Activated naive CD4-positive, alpha-beta T cell treated with Interleukin-2 at 50 U/mL for 16 hours (primary cell): ENCODE data around the gene SUN2.

ENCODE experiments used
- DNase-seq: peaks from one replicate; pipeline ENCODE4 v3.0.0-alpha.2; 2020

SUN2 gene

DNA sequence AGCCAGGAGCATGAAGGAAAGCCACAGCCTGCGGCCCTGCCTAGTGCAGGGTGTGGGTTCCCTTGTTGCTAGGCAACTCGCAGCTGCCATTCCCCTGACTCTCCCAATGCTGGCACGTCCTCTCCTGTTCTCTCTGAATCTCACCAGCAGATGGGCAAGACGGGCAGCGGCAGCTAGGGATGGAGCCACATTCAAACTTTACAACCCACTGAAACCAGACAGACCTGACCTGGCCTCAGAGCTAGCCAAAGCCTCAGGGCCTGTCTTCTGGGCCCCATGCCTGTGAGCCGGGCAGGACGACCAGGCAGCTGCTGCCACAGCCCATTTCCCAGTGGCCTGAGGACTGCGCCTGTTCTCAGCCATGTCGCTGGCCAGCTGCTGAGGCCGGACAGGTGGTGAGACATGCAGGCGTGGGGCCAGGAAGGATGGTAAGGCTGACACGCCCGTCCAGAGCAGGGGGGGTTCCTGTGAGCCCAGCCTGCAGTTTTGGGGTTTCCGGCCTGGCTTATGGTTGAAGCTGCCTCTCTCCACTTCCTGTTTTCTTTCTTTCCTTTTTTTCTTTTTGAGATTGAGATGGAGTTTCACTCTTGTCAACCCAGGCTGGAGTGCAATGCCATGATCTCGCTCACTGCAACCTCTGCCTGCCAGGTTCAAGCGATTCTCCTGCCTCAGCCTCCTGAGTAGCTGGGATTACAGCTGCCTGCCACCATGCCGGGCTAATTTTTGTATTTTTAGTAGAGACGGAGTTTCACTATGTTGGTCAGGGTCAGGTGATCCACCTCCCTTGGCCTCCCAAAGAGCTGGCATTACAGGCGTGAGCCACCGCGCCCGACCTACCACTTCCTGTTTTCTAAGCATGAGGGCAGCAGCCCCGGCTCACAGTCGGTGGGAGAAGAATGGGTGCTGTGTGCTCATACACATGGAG, 4.1 kb downstream of the SUN2 start:
- peak; percentile 62 for DNase-seq

DNA sequence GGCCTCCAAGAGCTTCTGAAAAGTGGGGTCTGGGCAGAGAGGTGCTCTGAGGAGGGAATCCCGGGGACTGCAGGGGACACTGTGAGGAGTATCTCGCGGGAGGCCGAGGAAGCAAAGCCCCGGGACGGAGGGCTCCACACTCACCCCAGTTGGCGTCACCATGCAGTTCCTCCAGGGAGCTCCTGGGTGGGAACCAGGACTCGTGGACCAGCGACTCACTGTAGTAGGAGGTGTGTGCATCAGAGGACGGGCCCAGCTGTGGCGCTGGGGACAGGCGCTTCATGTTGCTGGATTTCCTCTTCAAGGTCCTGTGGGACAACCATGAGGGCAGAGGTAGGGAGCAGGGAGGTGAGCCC, 4.8 kb downstream of the SUN2 start:
- no peak for DNase-seq

DNA sequence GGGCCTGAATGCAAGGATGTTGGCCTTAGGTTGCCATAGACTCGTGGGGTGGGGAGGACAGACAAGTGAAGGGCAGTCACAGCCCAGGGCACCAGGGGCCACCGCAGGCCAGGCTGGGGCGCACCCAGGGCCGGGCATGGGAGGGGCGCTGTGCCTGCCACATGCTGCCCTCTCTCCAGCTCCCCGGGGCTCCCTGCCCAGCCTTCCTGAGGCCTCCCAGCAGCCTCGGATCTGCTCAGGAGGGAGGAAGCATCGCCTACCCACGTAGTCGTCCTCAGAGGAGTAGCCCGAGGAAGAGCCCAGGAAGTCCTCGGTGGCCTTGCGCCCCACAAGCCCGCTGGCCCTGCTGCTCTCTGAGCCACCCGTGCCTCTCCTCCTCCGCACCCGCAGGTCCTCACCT, 5.2 kb downstream of the SUN2 start:
- DNase-seq: no peak

DNA sequence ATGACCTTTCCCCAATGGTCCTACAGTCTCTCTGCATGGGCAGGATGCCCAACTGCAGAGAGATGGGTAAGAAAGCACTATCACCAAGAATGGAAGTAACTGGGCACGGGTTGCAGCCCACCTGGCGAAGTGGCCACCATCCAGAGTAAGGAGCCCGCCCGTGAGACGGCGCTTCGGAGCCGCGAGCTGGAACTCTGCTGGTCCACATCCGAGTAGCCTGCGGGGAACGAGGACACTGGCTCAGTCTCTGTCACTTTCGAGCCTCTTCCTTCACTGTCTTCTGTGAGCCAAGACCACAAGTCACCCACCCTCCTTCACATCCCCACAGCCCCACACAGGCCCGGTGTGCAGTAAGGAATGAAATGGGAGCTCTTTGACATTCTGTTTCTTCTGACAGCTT, 5.7 kb downstream of the SUN2 start:
- no peak for DNase-seq

DNA sequence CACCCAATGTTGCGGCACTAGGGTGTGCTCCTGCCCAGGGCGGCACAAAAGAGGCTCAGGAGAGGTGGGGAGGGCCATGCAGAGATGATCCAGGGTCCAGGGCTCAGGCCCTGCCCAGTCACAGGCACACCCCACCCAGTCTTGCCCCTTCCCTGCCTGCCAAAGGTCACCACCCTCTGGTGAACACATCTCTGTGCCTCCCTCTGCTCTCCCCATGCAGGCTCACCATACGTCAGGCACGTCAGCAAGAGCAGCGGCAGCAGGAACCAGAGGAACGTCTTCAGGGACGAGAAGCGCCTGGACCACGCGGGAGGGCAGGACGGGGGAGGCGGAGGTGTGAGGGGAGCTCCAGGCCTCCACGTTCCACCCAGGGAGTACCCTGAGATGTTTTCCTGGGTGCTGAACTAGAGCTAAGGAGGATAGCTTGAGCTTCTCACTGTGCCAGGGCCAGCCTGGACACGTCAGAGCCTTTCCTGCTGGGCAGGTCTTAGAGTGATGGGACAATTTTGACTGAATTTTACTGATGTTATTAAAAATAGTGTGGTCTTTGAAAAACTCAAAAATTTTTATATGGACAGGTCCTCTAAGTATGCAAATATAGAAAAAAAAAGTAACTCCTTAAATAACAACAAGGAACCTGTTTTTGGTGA, 7.2 kb downstream of the SUN2 start:
- no peak for DNase-seq

DNA sequence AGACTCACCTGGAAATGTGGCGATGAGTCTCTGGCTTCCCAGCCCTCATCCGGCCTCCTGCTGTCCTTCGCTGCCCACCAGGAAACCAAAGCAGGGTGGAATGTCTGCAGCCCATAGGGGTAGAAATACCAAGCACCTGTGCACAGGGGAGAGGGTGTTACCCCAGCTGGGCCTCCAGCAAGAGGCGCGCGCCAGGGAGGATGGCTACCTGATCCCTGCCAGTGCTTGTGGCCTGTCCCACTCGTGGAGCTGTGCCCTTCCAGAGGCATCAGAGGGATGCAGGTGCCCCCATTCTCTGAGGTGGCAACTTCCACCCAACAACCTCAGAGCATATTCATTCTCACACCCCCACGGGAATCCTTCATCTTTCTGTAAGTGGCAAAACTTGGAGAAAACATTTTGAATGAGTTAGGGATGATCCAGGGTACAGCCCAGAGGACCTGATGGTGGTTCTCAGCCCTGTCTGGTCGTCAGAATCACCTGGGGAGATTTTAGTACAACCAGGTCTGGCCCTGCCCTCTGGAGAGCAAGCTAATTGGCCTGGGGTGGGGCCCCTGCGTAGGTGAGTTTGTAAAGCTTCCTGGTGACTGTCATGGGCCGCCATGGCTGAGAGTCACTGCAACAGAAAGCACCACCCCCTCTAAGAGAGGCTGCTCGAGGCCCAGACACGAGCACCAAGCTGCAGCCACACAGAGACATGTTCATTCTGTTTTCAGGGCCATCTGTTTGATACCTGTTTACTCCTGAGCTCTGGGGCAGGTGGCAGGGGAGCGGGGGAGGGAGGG, 9.9 kb downstream of the SUN2 start:
- DNase-seq: no peak

DNA sequence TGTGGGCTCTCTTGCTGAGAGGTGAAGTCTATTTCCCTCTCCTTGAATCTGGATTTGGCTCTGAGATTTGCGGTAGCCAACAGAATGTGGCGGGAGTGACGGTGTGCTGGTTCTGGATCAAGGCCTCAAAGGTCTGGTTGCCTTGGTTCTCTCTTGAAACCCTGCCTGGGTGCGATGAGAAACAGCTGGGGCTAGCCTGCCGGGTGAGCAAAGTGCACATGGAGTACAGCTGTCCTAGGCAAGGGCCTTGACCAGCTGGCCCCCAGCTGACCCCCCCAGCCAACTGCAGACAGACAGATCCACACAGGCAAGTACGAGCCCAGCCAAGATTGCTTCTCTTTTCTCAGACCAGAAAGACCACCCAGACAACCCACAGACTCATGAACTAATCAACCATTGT, 10.8 kb downstream of the SUN2 start:
- no peak for DNase-seq

DNA sequence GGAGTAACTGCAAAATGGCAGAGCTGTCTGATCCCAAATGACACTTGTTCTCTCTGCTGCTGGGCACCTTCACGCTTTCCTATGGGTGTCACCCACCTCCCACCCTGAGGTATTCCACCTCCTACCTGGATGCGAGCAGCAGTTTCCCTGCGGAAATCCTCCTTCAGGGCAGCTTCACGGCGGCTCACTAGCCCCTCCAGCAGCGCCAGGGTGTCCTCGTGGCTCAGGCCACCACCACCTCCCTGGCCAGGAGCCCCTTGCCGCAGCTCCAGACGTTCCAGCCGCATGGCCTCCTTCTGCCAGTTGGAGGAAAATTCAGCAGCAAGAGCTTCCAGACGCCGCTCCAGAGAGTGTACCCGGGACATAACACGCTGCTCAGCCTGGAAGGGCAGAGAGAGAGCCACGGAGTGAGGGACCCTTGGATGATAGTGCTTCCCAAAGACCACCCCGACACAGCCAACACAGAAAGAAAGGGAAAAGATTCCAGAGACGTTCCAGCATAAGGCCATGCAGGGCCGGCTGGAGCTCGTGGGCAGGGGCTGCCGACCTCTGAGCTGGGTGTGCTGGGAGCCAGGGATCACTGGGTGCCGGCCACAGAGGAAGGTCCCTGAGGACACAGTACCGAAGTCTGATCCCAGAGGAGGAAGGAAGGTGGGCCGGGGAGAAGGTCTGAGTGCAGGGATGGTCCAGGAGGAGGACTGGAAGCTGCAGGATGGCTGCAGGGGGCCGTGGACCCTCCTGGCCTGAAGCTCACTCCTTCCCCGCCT, 13.4 kb downstream of the SUN2 start:
- no peak for DNase-seq

DNA sequence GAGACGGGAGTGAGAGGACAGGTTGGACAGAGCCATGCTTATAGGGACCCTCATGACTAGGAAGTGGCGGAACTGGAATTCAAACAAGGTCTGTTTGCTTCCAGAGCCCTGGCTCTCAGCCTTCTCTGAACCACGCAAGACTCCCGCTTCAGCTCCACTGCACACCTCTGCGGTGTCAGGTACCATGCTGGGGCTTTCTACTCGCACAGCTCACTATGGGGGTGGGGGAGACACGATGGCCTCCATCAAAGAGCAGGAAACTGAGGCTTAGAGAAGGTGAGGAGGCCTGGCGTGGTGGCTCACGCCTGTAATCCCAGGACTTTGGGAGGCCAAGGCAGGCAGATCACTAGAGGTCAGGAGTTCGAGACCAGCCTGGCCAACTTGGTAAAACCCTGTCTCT, 14.2 kb downstream of the SUN2 start:
- no peak for DNase-seq

DNA sequence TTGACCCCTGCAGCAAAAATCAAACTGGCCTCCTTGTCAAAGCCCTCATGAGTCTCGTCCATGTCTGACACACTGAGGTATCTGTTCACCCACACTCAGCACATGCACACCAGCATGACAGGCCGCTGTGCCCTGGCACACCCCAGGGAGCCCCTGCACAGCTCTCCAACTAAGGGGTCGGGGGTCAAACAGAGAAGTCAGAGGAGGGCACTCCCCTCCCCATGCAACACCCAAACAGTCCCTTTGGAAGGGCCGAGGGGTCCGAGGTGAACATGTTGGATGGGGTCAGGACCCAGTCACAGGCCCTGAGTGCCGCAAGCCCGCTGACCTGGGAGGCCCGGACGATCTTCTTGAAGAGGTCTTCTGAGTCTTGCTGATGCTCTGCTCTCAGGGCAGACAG, 14.6 kb downstream of the SUN2 start:
- DNase-seq: no peak

DNA sequence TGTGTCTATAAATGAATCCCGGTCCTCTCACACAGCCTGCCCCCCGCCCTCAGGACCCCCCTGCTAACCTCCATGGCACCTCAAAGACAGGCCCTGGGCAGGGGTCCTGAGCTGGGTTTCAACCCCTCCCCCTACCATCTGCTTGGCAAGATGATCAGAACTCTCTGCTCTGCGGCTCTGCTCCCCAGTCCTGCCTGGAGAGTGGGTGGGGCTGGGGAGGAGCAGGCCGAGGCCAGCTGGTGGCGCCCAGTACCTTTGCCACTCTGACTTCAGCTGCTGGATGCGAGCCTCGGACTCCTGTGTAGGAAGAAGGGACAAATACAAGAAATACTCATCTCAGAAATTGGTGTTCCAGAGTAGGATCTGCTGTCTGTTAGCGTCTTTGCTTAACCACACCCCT, 15.0 kb downstream of the SUN2 start:
- no peak for DNase-seq

DNA sequence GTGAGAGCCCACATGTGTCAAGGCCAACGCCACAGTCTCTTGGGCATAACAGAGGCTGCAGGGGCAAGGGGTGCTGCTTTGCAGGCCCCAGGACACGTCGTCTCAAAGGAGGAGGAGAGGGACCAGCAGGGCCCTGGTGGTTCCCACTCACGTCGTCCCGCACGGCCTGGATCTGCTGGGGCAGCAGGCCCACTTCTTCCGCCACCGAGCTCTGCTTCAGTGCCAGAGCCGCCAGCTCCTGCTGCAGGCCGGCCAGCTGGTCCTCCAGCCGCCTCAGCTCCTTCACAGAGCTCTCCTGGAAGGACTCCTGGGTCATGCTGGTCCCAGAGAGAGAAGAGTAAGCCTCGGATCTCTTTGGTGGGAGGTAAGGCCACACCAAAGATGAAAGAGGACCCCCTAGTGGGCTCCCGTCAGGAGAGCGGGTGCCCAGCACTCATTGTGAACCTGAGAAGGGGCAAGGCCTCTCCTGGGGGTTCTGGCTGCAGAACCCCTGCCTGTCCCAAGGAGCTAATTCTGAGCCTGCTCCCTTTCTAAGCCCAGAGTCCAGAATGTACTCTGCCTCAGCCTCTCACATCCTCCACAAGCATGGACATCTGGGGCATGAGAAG, 15.6 kb downstream of the SUN2 start:
- no peak for DNase-seq

DNA sequence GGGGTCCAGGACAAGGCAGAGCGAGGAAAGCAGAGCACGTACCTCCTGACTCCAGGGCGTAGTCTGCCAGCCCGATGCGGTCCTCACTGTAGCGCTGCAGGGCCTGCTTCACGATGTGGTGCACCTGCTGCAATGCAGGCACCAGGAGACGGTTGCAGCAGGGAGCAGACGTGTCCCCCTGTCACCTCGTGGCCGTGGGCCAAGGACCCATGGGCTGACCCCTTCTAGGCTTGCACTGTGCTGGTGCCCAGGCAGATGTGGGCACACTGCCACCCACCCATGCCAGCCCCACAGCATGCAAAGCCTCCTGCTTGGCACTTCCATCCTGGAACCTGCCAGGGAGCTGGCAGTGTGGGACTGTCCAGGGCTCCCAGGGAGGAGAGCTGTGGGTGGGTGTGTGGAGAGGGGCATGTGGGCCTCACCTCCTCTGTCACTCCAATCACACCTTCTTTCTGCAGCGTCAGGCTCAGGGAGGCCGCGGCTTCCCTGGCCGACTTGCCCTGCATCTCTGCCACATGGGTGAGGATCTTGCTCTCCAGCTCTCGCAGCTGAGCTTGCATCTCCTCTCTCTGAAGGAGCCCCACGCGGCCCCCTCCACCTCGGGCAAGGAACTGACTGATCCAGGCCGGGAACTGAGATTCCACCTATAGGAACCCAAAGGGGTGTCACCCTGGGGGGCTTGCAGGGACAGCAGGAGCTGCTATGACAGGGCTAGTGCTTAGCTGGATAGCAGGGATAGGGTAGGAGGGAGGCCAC, 16.3 kb downstream of the SUN2 start:
- DNase-seq: no peak

DNA sequence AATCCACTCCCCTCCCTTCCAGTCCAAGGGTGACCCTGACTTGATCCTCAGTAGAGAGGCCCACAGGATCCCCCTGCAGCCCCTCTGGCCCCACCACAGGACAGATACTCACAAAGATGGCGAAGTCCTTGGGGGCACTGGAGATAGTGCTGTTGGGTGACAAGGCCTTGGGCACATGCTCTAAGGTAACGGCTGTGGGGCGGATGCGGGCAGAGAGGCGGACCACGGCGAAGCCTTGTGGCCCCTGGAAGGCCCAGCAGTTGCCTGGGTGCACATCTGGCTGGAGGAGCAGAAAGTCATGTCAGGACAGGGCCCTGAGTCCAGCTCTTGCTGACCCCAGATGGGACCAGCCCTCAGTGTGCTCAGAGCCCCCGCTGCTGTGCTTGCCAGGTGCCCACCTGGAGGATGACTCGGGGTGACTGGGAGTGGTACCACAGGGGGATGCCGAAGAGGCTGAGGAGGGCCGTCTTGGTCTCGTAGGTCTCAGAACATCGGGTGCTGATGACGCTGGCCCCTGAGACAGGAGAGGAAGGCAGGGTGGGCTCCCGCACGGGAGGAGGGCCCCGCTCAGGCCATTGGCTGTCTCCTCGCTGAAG, 17.2 kb downstream of the SUN2 start:
- no peak for DNase-seq

DNA sequence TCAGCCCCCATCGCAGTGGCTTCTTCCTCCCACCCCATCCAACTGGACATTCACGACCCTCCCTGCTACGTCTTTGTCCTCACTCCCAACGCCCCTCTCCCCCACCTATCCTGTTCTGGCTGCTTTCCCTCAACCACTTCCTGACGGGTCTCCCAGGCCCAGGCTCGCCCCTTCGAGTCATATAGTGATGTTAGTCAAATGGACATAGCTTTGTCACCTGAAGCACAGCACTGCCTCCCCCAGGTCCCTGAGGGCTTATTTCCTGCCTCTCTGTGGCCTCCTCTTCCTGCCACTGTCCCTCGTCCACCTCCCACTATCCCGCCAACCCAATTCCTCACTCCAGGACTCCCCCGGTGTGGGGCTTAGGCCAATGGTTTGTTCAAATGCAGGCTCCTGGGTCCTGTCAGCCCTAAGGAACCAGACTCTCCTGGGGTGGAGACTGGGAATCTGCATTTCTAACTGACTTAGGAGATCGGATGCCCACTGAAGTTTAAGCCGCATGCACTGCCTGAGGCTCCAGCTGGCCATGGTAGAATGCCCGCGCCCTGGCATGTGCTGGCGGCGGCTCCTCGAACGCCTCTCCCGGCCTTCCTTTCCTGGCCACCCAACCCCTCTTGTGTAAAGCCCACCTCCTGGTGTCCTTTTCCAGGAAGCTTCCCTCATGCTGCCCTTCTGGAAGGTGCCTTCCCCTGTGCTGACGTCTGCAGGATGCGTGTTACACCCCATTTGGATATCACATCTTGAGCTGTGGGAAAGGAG, 18.3 kb downstream of the SUN2 start:
- no peak for DNase-seq

DNA sequence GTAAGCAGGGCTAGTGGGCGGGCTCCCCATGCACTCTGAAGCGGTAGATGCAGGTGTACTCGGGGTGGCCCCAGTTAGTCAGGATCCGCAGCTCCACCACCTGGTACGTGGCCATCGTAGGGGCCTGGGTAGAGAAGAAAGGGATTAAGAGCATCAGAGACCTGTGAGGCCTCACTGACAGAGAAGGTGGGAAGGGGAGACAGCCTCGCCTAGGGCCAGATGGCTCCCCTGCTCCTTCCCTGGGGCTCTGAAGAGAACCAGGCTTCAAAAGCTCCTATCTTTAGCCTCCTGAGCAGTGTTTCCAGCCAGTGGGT, 19.6 kb downstream of the SUN2 start:
- DNase-seq: no peak

DNA sequence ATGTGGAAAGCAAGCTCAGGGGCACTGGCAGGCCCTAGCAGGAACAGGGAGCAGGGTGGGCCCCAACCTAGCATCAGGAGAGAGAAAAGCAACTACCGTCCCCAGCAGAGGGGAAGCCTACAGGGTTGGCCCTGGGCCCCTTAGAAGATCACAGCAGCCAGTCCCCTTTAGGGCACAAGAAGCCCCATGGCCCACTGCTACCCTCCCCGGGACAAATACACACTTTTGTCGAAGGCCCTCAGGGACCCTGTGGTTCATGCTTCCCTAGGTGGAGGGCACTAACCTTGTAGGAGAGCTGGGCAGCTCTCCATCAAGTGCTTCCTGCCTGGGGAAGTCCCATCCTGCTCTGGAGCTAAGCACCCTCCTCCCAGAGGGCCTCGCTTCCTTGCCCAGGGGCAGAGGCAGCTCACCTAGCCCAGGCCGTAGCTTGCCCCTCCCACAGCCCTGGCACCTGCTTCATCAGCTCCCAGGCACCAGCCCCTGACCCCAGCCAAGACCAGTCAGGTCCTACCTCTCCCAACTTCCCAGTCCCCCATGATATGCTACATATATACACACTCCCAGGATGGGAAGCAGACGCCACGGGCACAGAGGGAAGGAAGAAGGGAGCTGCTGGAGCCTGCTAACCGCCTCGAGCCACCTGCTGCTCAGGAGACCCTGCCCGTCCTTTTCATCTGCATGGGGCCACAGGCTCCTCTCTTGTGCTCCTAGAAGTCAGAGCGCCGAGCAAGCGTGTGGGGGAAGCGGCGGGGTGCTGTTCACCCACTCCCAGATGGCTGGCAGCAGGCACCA, 20.1 kb downstream of the SUN2 start:
- no peak for DNase-seq

DNA sequence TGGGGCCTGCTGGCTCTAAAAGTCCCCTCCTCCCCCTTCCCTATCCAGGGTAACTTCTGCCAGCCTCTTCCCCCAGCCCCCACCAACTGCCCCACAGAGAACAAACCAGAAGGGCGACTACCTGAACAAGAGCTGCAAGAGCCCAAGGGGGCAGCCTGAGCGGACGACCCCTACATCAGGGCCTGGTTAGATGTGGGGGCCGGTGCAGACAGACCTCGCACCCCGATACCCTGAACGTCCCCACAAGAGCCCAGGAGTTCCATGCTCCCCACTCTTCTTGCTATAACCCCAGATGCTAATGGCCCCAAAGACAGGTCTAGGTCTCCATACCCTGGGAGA, 20.7 kb downstream of the SUN2 start:
- no peak for DNase-seq

DNA sequence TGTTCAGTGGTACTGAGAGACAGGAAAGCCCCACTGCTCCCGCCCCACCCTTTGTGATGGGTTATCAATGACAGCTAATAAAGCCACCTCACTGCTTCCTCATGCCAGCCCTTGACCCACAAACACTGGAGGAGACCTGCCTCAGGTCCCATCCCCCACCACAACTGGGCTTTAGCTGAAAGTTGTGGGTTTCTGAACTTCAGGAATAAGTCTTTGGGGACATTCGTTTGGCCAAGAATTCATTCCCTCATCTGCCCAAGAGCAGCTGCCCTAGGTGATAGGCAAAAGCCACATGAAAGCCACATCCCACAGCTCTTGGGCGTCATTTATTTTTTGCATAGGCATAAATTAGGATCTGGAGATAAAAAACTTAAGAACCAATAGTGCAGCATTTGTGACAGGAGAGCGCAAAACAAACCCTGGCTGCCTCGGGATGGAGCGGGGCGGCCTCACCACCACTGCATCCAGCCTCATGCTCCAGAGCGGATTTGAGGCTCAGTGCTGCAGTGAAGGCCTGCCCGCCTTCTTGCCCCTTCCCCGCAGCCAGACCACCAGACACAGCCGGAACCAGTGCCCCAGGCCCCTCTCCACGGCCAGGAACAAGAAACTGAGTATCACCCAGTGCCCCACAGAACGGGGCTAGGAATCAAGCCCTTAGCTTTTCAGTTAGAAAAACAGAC, 21.2 kb downstream of the SUN2 start:
- DNase-seq: no peak
